Suprapubic skin (tissue), 4 donors: Measurements from ENCODE around the gene IMMP2L. TPM values are rescaled to one million over a fixed set of nuclear protein-coding genes. Genes with fewer than 3 reads are reported as not detected.

ENCODE experiments used
- DNase-seq, 2 donors: peaks; one replicate each; pipeline ENCODE4 v3.0.0-alpha.2; 2019; ENCODE audit warnings: low spot score in 2 of 2
- H3K27ac ChIP-seq: fragments of 200-600 bp; sonication (generic); one replicate; pipeline ENCODE4 v1.5.1; 2019
- H3K27me3 ChIP-seq: fragments of 200-600 bp; sonication (generic); one replicate; pipeline ENCODE4 v1.5.1; 2019
- H3K36me3 ChIP-seq: fragments of 200-600 bp; sonication (generic); one replicate; pipeline ENCODE4 v1.5.1; 2019
- H3K4me1 ChIP-seq: fragments of 200-600 bp; sonication (generic); one replicate; pipeline ENCODE4 v1.5.1; 2019
- H3K4me3 ChIP-seq: fragments of 200-600 bp; sonication (generic); one replicate; pipeline ENCODE4 v1.5.1; 2019; ENCODE audit warnings: mild to moderate bottlenecking
- H3K9me3 ChIP-seq: fragments of 200-600 bp; sonication (generic); one replicate; pipeline ENCODE4 v1.5.1; 2019
- EP300 ChIP-seq: sonication (generic); formaldehyde crosslinking; IDR thresholded peaks from one replicate; pipeline ENCODE4 v1.6.1; 2017; ENCODE audit warnings: antibody characterized with exemption
- POLR2A ChIP-seq, 2 donors: fragments of 450-650 bp; IDR thresholded peaks; one replicate each; pipeline ENCODE4 v1.6.1; 2017; ENCODE audit warnings: antibody characterized with exemption in 2 of 2, mild to moderate bottlenecking in 2 of 2, moderate library complexity in 2 of 2
- POLR2AphosphoS5 ChIP-seq, 3 donors: sonication (generic); formaldehyde crosslinking; IDR thresholded peaks; one replicate each; pipeline ENCODE4 v1.6.1; 2017; ENCODE audit warnings: antibody characterized with exemption in 3 of 3
- WGBS: methylation state at CpG from one replicate; pipeline ENCODE4 v1.1.5; 2018; 5-methylcytosine and 5-hydroxymethylcytosine counted together
- total RNA-seq, 4 donors: library from RNA; depleted of rRNA; stranded (reverse); fragments of >200 nt; gene quantifications; one replicate each; pipeline ENCODE4 v1.1.0, GENCODE V29; 2016
- TF ChIP-seq, protein P1 (sequence below), 2 donors: fragments of 200-600 bp in 1 of 2; fragments of 450-650 bp in 1 of 2; sonication (generic) in 1 of 2; IDR thresholded peaks; one replicate each; pipeline ENCODE4 v1.5.1; 2016 to 2019; ENCODE audit warnings: antibody characterized with exemption in 2 of 2, mild to moderate bottlenecking in 1 of 2, moderate library complexity in 1 of 2

Gene IMMP2L
- total RNA-seq, 4 donors from 2014 or later = 10.6 to 20.6 (median 14.6) TPM

GRCh38 chr7:111232249-111233084 lies 329.8 kb downstream of the IMMP2L start:
- Histone ChIP-seq H3K36me3 (no peaks in the 10 kb centered on the region), H3K9me3 (no peaks in the 10 kb centered on the region), H3K4me3 (no peak overlapping the region), H3K27me3 (no peaks in the 10 kb centered on the region), H3K27ac (no peak overlapping the region), H3K4me1 (no peaks in the 10 kb centered on the region)
- TF ChIP-seq, protein P1, sequence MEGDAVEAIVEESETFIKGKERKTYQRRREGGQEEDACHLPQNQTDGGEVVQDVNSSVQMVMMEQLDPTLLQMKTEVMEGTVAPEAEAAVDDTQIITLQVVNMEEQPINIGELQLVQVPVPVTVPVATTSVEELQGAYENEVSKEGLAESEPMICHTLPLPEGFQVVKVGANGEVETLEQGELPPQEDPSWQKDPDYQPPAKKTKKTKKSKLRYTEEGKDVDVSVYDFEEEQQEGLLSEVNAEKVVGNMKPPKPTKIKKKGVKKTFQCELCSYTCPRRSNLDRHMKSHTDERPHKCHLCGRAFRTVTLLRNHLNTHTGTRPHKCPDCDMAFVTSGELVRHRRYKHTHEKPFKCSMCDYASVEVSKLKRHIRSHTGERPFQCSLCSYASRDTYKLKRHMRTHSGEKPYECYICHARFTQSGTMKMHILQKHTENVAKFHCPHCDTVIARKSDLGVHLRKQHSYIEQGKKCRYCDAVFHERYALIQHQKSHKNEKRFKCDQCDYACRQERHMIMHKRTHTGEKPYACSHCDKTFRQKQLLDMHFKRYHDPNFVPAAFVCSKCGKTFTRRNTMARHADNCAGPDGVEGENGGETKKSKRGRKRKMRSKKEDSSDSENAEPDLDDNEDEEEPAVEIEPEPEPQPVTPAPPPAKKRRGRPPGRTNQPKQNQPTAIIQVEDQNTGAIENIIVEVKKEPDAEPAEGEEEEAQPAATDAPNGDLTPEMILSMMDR (IDR thresholded peaks at IDR 0.05) = no peak
- TF ChIP-seq POLR2A (IDR thresholded peaks at IDR 0.05) (no peak), POLR2AphosphoS5 (IDR thresholded peaks at IDR 0.05) (no peak), EP300 (no peak)
- WGBS = 70% methylated on average over 3 of the region's 3 CpGs
- DNase-seq = no peak

DNA sequence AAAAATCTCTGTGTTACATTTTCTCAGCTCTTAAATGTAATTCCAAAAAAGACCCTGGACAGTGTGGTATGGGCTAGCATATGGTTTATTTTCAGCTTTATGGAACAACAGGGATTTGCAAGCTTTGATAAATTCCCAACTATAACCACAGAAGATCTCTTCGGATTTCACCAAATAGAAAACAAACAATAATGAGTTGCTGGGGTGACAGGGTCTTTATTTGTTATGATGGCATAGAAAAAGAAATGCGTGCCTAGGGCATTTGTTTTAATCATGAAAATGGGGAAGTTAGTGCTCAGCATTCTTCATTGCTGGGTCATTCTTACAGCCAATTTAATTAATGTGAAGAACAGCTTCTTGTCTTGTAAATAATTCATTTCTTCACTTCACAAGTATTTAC lies 332.4 kb downstream of the IMMP2L start:
- H3K9me3 ChIP-seq = no peaks in the 10 kb centered on the region
- no peak overlapping the region for H3K27ac ChIP-seq
- no peak overlapping the region for H3K4me3 ChIP-seq
- no peaks in the 10 kb centered on the region for H3K4me1 ChIP-seq
- TF ChIP-seq, protein P1 (IDR thresholded peaks at IDR 0.05) = no peak
- no peak for TF ChIP-seq POLR2AphosphoS5 (IDR thresholded peaks at IDR 0.05)
- no peak for TF ChIP-seq POLR2A (IDR thresholded peaks at IDR 0.05)
- TF ChIP-seq EP300 = no peak
- H3K36me3 ChIP-seq = no peaks in the 10 kb centered on the region
- WGBS = 36% methylated on average over 2 of the region's 2 CpGs
- H3K27me3 ChIP-seq = no peaks in the 10 kb centered on the region
- DNase-seq = no peak

DNA sequence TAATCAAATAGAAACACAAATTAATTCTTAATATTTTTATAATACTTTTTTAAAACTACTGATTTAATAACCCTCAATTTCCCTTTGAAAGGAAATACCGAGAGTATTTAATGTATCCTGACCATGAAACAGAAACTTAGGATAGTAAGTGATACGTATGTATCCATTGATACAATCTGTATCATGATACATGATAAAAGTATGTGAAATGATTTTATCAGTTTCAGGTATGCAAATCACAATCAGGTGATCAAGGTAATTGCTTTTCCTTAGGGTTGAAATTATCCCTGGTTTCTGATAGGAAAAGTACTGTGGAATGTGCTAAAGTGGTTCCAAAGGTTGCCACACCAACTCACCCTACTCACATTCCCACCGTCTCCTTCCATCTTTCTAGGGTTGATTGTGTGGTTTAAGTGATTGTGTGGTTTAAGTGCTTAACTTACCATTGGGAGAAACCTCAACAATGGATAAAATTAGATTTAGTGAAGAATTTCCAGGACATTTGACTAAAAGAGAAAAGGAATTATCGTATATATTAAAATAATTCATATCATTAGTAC lies 333.0 kb downstream of the IMMP2L start:
- TF ChIP-seq, protein P1 (IDR thresholded peaks at IDR 0.05) = no peak
- TF ChIP-seq POLR2AphosphoS5 (IDR thresholded peaks at IDR 0.05) = no peak
- TF ChIP-seq EP300 = no peak
- TF ChIP-seq POLR2A (IDR thresholded peaks at IDR 0.05) = no peak
- H3K27me3 ChIP-seq = no peaks in the 10 kb centered on the region
- H3K9me3 ChIP-seq = no peaks in the 10 kb centered on the region
- no peaks in the 10 kb centered on the region for H3K4me1 ChIP-seq
- no peak overlapping the region for H3K27ac ChIP-seq
- no peak for DNase-seq
- H3K36me3 ChIP-seq = no peaks in the 10 kb centered on the region
- no peak overlapping the region for H3K4me3 ChIP-seq
- 82% methylated on average over 4 of the region's 4 CpGs for WGBS

- Histone ChIP-seq H3K9me3 (no peaks in the 10 kb centered on the region), H3K27me3 (no peaks in the 10 kb centered on the region), H3K4me1 (no peaks in the 10 kb centered on the region), H3K27ac (no peak overlapping the region), H3K36me3 (no peaks in the 10 kb centered on the region), H3K4me3 (no peak overlapping the region)
- TF ChIP-seq EP300 = no peak
- 100% methylated on average over 1 of the region's 1 CpG for WGBS
- no peak for DNase-seq
Measured at GRCh38 chr7:111228437-111228836, 333.9 kb downstream of the IMMP2L start.

- Histone ChIP-seq H3K4me1 (no peaks in the 10 kb centered on the region), H3K27ac (no peak overlapping the region), H3K27me3 (no peaks in the 10 kb centered on the region), H3K4me3 (no peak overlapping the region), H3K36me3 (no peaks in the 10 kb centered on the region), H3K9me3 (no peaks in the 10 kb centered on the region)
- no peak for DNase-seq
- WGBS = 78% methylated on average over 2 of the region's 2 CpGs
- TF ChIP-seq POLR2A (IDR thresholded peaks at IDR 0.05) (no peak), EP300 (no peak), POLR2AphosphoS5 (IDR thresholded peaks at IDR 0.05) (no peak)
- TF ChIP-seq, protein P1 (IDR thresholded peaks at IDR 0.05) = no peak
Measured at GRCh38 chr7:111226800-111227199, 335.5 kb downstream of the IMMP2L start.
